Measurements from ENCODE around the gene VAV3.

- no peak for TF ChIP-seq EZH2 (IDR thresholded peaks at IDR 0.05; ENCODE audit: low read length, missing control alignments)
- TF ChIP-seq CTCF (conservative IDR thresholded peaks at IDR 0.05 in 1 of 2, IDR thresholded peaks at IDR 0.05 in 1 of 2; ENCODE audit: low read depth in 1 of 2, low read length in 2 of 2), result no peak
Measured at GRCh38 chr1:107990606-107991005, 25.6 kb upstream of the VAV3 start.

Data from fibroblast of lung (primary cell).